GM12874 (cell line): ENCODE data around the gene ASB2.

ENCODE experiments used
- CTCF ChIP-seq: IDR thresholded peaks from 2 replicates; pipeline ENCODE4 v1.5.1; 2011; ENCODE audit warnings: low read depth, mild to moderate bottlenecking, control low read depth, low read length, moderate library complexity; ENCODE audit not compliant: insufficient read depth

ASB2 gene

GRCh38 chr14:93993382-93993781 is 17.0 kb upstream of the ASB2 start:
- no peak for TF ChIP-seq CTCF

- TF ChIP-seq CTCF = no peak
Observed at GRCh38 chr14:93991649-93992048, 15.3 kb upstream of the ASB2 start.

- TF ChIP-seq CTCF = no peak
Observed at GRCh38 chr14:93991212-93991611, 14.8 kb upstream of the ASB2 start.

GRCh38 chr14:93989939-93990338 is 13.6 kb upstream of the ASB2 start:
- no peak for TF ChIP-seq CTCF

GRCh38 chr14:93987815-93988476 is 11.6 kb upstream of the ASB2 start:
- no peak for TF ChIP-seq CTCF

GRCh38 chr14:93987376-93987775 is 11.0 kb upstream of the ASB2 start:
- TF ChIP-seq CTCF = no peak

- no peak for TF ChIP-seq CTCF
Observed at GRCh38 chr14:93986955-93987354, 10.6 kb upstream of the ASB2 start.
